ENCODE results near the gene ARL3. TPM values are rescaled to one million over a fixed set of nuclear protein-coding genes. Genes with fewer than 3 reads are reported as not detected.
"Not testable (repeated sequence)": the region's sequence is repeated elsewhere in the genome, so short reads cannot be mapped to it uniquely, and the experiment has no call there.

ARL3 gene
- total RNA-seq, 4 donors from 2014 or later, result 0.87 to 5.0 (median 2.2) TPM

DNA sequence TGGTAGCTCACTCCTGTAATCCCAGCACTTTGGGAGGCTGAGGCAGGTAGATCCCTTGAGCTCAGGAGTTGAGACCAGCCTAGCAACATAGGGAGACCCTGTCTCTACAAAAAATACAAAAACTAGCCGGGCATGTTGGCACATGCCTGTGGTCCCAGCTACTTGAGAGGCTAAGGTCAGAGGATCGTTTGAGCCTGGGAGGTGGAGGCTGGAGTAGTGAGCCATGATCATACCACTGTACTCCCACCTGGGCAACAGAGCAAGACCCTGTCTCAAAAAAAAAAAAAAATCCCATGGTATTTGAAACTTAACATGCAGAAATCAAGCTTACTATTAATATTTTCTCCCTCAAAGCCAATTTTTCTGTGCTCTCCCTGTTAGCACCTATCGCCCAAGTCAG is 6.1 kb upstream of the ARL3 start:
- Histone ChIP-seq H3K4me1 (peaks cover under 1 to 36% (median 4%) of the 10 kb centered on the region in 3 donors), H3K27ac (no peak overlapping the region), H3K4me3 (no peak overlapping the region), H3K9me3 (no peaks in the 10 kb centered on the region), H3K36me3 (no peaks in the 10 kb centered on the region), H3K27me3 (no peaks in the 10 kb centered on the region)
- intact Hi-C loops (cut with DNase I), result no loop called here
- WGBS, 2 donors, result 85 to 89% methylated on average over 3 of the region's 3 CpGs
- no peak for DNase-seq
- TF ChIP-seq, protein P1, sequence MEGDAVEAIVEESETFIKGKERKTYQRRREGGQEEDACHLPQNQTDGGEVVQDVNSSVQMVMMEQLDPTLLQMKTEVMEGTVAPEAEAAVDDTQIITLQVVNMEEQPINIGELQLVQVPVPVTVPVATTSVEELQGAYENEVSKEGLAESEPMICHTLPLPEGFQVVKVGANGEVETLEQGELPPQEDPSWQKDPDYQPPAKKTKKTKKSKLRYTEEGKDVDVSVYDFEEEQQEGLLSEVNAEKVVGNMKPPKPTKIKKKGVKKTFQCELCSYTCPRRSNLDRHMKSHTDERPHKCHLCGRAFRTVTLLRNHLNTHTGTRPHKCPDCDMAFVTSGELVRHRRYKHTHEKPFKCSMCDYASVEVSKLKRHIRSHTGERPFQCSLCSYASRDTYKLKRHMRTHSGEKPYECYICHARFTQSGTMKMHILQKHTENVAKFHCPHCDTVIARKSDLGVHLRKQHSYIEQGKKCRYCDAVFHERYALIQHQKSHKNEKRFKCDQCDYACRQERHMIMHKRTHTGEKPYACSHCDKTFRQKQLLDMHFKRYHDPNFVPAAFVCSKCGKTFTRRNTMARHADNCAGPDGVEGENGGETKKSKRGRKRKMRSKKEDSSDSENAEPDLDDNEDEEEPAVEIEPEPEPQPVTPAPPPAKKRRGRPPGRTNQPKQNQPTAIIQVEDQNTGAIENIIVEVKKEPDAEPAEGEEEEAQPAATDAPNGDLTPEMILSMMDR (IDR thresholded peaks at IDR 0.05), result no peak
- no peak for TF ChIP-seq POLR2A (IDR thresholded peaks at IDR 0.05)

DNA sequence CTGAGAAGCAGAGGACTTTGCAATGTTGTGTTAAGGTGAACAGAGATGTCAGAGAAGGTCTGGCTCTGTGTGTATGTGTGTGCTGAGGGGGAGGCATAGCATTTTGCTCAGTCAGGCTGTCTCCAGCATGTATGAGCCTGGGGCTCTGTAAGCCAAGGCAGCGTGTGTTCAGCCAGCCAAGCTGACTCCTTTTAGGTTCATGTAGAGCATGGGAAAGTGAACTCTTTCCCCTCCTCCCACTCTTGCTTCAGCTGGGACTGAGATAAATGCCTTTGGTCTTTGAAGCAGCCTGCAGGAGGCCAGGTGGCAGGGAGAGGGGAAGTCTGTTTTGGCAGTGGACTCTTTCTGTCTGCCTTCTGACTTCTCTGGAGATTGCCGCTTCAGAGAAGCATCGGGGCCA is 4.0 kb upstream of the ARL3 start:
- Histone ChIP-seq H3K4me1 (peaks cover 3 to 46% (median 10%) of the 10 kb centered on the region in 3 donors), H3K9me3 (no peaks in the 10 kb centered on the region), H3K27me3 (no peaks in the 10 kb centered on the region), H3K36me3 (no peaks in the 10 kb centered on the region), H3K4me3 (no peak overlapping the region), H3K27ac (peak overlapping the region in 1 of 4 donors; percentile 43)
- WGBS, 2 donors, result 54 to 90% methylated on average over 2 to 3 of the region's 3 CpGs
- DNase-seq, result no peak
- intact Hi-C loops (cut with DNase I), result no loop called here
- TF ChIP-seq, protein P1 (IDR thresholded peaks at IDR 0.05), result no peak
- TF ChIP-seq POLR2A (IDR thresholded peaks at IDR 0.05), result no peak

DNA sequence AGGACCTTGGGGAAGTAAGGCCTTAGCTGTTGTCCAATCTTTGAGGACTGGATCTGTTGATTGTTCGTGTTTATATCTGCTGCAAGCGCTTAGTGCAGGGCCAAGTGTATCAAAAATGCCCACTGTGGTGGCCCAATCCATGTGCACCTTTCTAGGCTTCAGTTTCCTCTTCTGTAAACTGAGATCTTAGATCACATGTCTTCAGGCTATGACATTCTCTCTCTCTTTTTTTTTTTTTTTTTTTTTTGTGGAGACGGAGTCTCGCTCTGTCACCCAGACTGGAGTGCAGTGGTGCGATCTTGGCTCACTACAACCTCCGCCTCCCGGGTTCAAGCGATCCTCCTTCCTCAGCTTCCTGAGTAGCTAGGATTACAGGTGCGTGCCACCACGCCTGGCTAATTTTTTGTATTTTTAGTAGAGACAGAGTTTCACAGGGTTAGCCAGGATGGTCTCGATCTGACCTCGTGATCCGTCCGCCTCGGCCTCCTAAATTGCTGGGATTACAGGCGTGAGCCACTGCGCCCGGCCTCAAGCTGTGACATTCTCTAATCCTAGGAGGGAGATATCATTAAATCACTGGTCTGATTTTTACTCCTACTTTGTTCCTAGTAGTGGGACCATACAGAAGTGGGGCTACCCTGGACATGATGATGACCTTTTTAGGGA is 2.8 kb upstream of the ARL3 start:
- H3K36me3 ChIP-seq; H3K27ac ChIP-seq; H3K9me3 ChIP-seq; intact Hi-C loops (cut with DNase I); H3K4me3 ChIP-seq; DNase-seq; H3K27me3 ChIP-seq: not testable (repeated sequence)
- H3K4me1 ChIP-seq, result peaks cover 3 to 51% (median 10%) of the 10 kb centered on the region in 3 donors
- 91 to 92% methylated on average over 15 to 18 of the region's 18 CpGs for WGBS, 2 donors

DNA sequence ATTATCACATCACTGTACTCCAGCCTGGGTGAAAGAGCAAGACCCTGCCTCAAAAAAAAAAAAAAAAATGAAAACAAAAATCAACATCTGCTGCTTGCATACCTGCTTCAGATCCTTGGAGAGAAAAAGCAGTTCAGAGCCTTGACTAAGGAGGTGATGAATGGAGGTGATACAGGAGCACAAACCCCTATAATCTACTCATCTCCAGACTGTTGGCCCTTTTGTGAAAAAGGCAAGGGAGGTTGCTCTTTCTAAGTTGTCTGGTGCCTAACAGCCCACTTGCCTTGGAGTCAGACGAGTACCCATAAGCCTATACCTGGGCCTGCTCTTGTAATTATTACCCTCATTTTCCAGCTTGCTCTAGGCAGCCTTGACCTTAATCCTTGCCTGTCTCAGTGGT is 1.7 kb upstream of the ARL3 start:
- Histone ChIP-seq H3K27ac (no peak overlapping the region), H3K4me1 (peaks cover 3 to 57% (median 10%) of the 10 kb centered on the region in 3 donors), H3K36me3 (no peaks in the 10 kb centered on the region), H3K9me3 (no peaks in the 10 kb centered on the region), H3K4me3 (no peak overlapping the region), H3K27me3 (no peaks in the 10 kb centered on the region)
- intact Hi-C loops (cut with DNase I), result no loop called here
- WGBS, 2 donors, result 82 to 86% methylated on average over 1 of the region's 1 CpG
- TF ChIP-seq POLR2A (IDR thresholded peaks at IDR 0.05), result no peak
- DNase-seq, result no peak

DNA sequence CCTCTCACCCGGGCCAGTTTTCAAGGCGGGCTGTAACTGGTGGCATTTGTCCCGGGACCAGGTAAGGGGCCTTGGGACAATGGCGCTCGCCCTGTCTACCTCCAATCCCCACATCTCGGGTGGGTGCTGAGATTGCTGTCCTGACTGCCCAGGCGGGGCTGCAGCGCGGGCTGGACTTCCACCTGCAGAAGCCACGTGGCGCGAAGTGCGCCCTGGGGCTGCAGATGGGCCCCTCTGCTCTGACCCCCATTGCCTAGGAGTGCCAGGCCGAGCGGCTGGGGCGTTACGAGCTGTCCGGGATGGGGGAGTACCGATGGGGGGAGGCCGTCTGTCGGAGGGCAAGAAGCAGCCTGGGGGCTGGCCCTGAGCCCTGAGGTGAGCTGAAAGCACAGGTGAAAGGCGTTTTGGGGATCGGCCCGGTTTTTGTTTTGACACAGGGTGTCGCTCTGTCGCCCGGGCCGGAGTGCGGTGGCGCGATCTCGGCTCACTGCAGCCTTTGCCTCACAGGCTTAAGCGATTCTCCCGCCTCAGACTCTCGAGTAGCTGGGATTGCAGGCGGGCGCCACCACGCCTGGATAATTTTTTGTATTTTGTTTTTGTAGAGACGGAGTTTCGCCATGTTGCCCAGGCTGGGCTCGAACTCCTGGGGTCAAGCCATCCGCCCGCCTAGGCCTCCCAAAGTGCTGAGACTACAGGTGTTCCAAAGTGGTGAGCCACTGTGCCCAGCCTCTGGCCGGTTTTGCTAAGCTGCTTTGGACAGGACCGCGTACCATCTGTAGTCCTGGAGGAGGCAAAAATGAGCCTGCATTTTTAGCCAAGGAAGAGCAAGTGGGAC is 641 bp upstream of the ARL3 start, which contains the start of gene SFXN2:
TSS of gene SFXN2 (plus strand) at position 16 of the 835 bp plus-strand sequence. CDS start 12,001 bp downstream, outside the sequence.
- Histone ChIP-seq H3K4me3 (peak within 1 kb of the TSS; percentile 86 to 94 (median 91)), H3K36me3 (no peaks in the 10 kb centered on the region), H3K27ac (peak within 1 kb of the TSS; percentile 76 to 95 (median 92)), H3K4me1 (peaks cover 3 to 66% (median 10%) of the 10 kb centered on the region in 3 donors), H3K27me3 (no peaks in the 10 kb centered on the region), H3K9me3 (no peaks in the 10 kb centered on the region)
- intact Hi-C loops (cut with DNase I), result no loop called here
- no peak for DNase-seq
- no peak for TF ChIP-seq POLR2A (IDR thresholded peaks at IDR 0.05)
- TF ChIP-seq, protein P1 (IDR thresholded peaks at IDR 0.05), result peak in 1 of 6 experiments; percentile 4
- WGBS, 2 donors, result 2 to 3% methylated on average over 6 to 27 of the region's 46 CpGs

DNA sequence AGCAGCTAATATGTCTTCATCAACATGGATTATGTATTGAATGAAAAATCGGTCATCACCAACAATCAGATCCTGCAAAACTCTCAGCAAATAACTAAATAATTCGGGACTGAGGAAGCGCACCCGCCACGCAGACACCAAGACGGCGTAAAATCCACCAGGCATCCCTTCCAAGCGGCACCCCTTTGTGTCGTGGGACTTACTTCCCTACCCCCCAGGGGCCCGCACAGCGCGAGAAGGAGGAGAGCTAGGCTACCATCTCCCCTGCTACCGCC is 721 bp downstream of the ARL3 start:
- DNase-seq, result no peak
- 0 to 1% methylated on average over 11 to 12 of the region's 13 CpGs for WGBS, 2 donors
- Histone ChIP-seq H3K4me3 (peak overlapping the region; percentile 86 to 94 (median 91)), H3K4me1 (peaks cover 3 to 56% (median 10%) of the 10 kb centered on the region in 3 donors), H3K27ac (peak overlapping the region; percentile 76 to 95 (median 92)), H3K27me3 (no peaks in the 10 kb centered on the region), H3K36me3 (no peaks in the 10 kb centered on the region), H3K9me3 (no peaks in the 10 kb centered on the region)
- intact Hi-C loops (cut with DNase I), result no loop called here
- TF ChIP-seq POLR2A (IDR thresholded peaks at IDR 0.05), result no peak
- TF ChIP-seq, protein P1 (IDR thresholded peaks at IDR 0.05), result peak in 3 of 6 experiments; percentile 10 to 58 (median 43)

Data from esophagus squamous epithelium (tissue), 5 donors.